Renal cortex interstitium (tissue), 11 donors: ENCODE data around the gene CUEDC2. TPM values are rescaled to one million over a fixed set of nuclear protein-coding genes. Genes with fewer than 3 reads are reported as not detected.
"Not testable (repeated sequence)": the region's sequence is repeated elsewhere in the genome, so short reads cannot be mapped to it uniquely, and the experiment has no call there.

Experiments used
- DNase-seq, 11 donors: peaks; one replicate each; pipeline ENCODE4 v3.0.0-alpha.2; 2013; ENCODE audit warnings: low read depth in 9 of 11, low spot score in 4 of 11; ENCODE audit errors: extremely low read depth in 1 of 11
- polyA plus RNA-seq, 3 donors: library from polyadenylated mRNA; unstranded; fragments of 120-200 nt; gene quantifications; one replicate each; pipeline ENCODE4 v1.2.1, GENCODE V29; 2013; ENCODE audit not compliant: insufficient read length in 3 of 3

The CUEDC2 gene
- polyA plus RNA-seq, 3 donors, result 76.8 to 92.1 (median 87.1) TPM

- DNase-seq, result peak; percentile 62 to 91 (median 86)
Observed at GRCh38 chr10:102461187-102462054, 29.0 kb upstream of the CUEDC2 start.

- peak in 1 of 11 donors; percentile 15 for DNase-seq
Observed at GRCh38 chr10:102460836-102461186, 28.4 kb upstream of the CUEDC2 start.

- no peak for DNase-seq
Observed at GRCh38 chr10:102458656-102459055, 26.3 kb upstream of the CUEDC2 start.

- DNase-seq, result no peak
Observed at GRCh38 chr10:102457591-102458150, 25.3 kb upstream of the CUEDC2 start.

GRCh38 chr10:102455893-102456471 is 23.6 kb upstream of the CUEDC2 start:
- no peak for DNase-seq

- not testable (repeated sequence) for DNase-seq
Observed at GRCh38 chr10:102454662-102455487, 22.5 kb upstream of the CUEDC2 start.

- DNase-seq, result no peak
Observed at GRCh38 chr10:102453502-102453901, 21.1 kb upstream of the CUEDC2 start.

GRCh38 chr10:102452672-102453340 is 20.4 kb upstream of the CUEDC2 start:
- DNase-seq, result no peak

GRCh38 chr10:102451105-102451969 is 19.0 kb upstream of the CUEDC2 start, which contains the start of gene C10orf95:
Gene C10orf95 (minus strand): TSS chr10:102451543. CDS start chr10:102451093, 450 bp downstream.
- DNase-seq, result no peak

GRCh38 chr10:102450374-102451104 is 18.2 kb upstream of the CUEDC2 start:
- DNase-seq, result peak in 9 of 11 donors; percentile 76 to 81 (median 79)

- no peak for DNase-seq
Observed at GRCh38 chr10:102450124-102450373, 17.7 kb upstream of the CUEDC2 start.

GRCh38 chr10:102449321-102450123 is 17.1 kb upstream of the CUEDC2 start:
- peak in 5 of 11 donors; percentile 51 to 74 (median 67) for DNase-seq

- no peak for DNase-seq
Observed at GRCh38 chr10:102444851-102445250, 12.5 kb upstream of the CUEDC2 start.

GRCh38 chr10:102438374-102438773 is 6.0 kb upstream of the CUEDC2 start:
- DNase-seq, result no peak

- DNase-seq, result no peak
Observed at GRCh38 chr10:102437515-102437914, 5.1 kb upstream of the CUEDC2 start.

GRCh38 chr10:102436312-102436711 is 3.9 kb upstream of the CUEDC2 start:
- no peak for DNase-seq
